Renal cortical epithelial cell (primary cell): ENCODE measurements around the gene C15orf62. TPM values are rescaled to one million over a fixed set of nuclear protein-coding genes. Genes with fewer than 3 reads are reported as not detected.

Source experiments
- DNase-seq: peaks from one replicate; pipeline ENCODE4 v3.0.0-alpha.2; 2011; ENCODE audit warnings: low read depth
- total RNA-seq: library from RNA; depleted of rRNA; stranded (reverse); fragments of >200 nt; gene quantifications from 2 replicates; pipeline ENCODE4 v1.2.3, GENCODE V29; 2014

C15orf62 gene
- total RNA-seq, 1 donor from 2014 or later: 0.50 TPM

GRCh38 chr15:40815042-40815698, 45.4 kb downstream of the C15orf62 start:
- peak; percentile 79 for DNase-seq

GRCh38 chr15:40819048-40819447, 49.3 kb downstream of the C15orf62 start:
- no peak for DNase-seq

- no peak for DNase-seq
Measured at GRCh38 chr15:40821195-40821594, 51.4 kb downstream of the C15orf62 start.

Other genes with a start within 250 kb of the C15orf62 start
- gene CCDC32, start 204.9 kb upstream of the C15orf62 start, total RNA-seq: 25.6 and 29.2 TPM in 2 replicates
- 12.7 and 17.7 TPM in 2 replicates for gene RPUSD2, start 200.7 kb upstream of the C15orf62 start, total RNA-seq
- gene KNL1, start 175.7 kb upstream of the C15orf62 start, total RNA-seq: 0.80 and 9.9 TPM in 2 replicates
- 0.85 and 5.6 TPM in 2 replicates for gene RAD51, start 74.8 kb upstream of the C15orf62 start, total RNA-seq
- 17.2 and 27.0 TPM in 2 replicates for gene RMDN3, start 14.7 kb upstream of the C15orf62 start, total RNA-seq
- 5.5 and 11.1 TPM in 2 replicates for gene GCHFR, start 5.9 kb upstream of the C15orf62 start, total RNA-seq
- gene ZFYVE19, start 37.1 kb downstream of the C15orf62 start, total RNA-seq: 24.5 and 30.6 TPM in 2 replicates
- 16.2 and 24.7 TPM in 2 replicates for gene DNAJC17, start 37.5 kb downstream of the C15orf62 start, total RNA-seq
- gene PPP1R14D, start 58.7 kb downstream of the C15orf62 start, total RNA-seq: not detected in 2 replicates
- 144 and 235 TPM in 2 replicates for gene SPINT1, start 74.1 kb downstream of the C15orf62 start, total RNA-seq
- gene RHOV, start 104.3 kb downstream of the C15orf62 start, total RNA-seq: 0.45 and 1.6 TPM in 2 replicates
- gene VPS18, start 124.5 kb downstream of the C15orf62 start, total RNA-seq: 52.7 and 62.3 TPM in 2 replicates
- 0.15 and 0.17 TPM in 2 replicates for gene DLL4, start 159.4 kb downstream of the C15orf62 start, total RNA-seq
- gene CHAC1, start 183.5 kb downstream of the C15orf62 start, total RNA-seq: 10.8 and 11.1 TPM in 2 replicates